ENCODE measurements around the gene ISCA2. TPM values are rescaled to one million over a fixed set of nuclear protein-coding genes. Genes with fewer than 3 reads are reported as not detected.

Gene ISCA2
- total RNA-seq, 1 donor from 2014 or later = 23.9 TPM

GRCh38 chr14:74491956-74492775, 1.4 kb upstream of the ISCA2 start:
- intact Hi-C loops (cut with micrococcal nuclease) = loop anchor here (1.0 kb wide), 1 partner anchor 130 kb away; no protein-coding TSS in a partner anchor
- Mint-ChIP-seq H3K36me3 (ENCODE audit: low read depth) (peaks cover 14% of the 10 kb centered on the region), H3K9me3 (no peaks in the 10 kb centered on the region), H3K27me3 (ENCODE audit: low read depth) (no peaks in the 10 kb centered on the region), H3K27ac (no peak overlapping the region), H3K4me1 (ENCODE audit: low read depth) (peaks cover 21% of the 10 kb centered on the region), H3K4me3 (ENCODE audit: low read depth) (no peak overlapping the region)
- DNase-seq (ENCODE audit: low spot score) = no peak

- H3K27me3 Mint-ChIP-seq (ENCODE audit: low read depth) = no peaks in the 10 kb centered on the region
- H3K36me3 Mint-ChIP-seq (ENCODE audit: low read depth) = peaks cover 14% of the 10 kb centered on the region
- intact Hi-C loops (cut with micrococcal nuclease) = loop anchor here (1.0 kb wide), 2 partner anchors 131 to 409 kb away; partner anchors contain the start of genes ALDH6A1 and LIN52
- peaks cover 21% of the 10 kb centered on the region for H3K4me1 Mint-ChIP-seq (ENCODE audit: low read depth)
- no peak for DNase-seq (ENCODE audit: low spot score)
- peak within 1 kb of the TSS; percentile 89 for H3K27ac Mint-ChIP-seq
- peak within 1 kb of the TSS; percentile 93 for H3K4me3 Mint-ChIP-seq (ENCODE audit: low read depth)
- H3K9me3 Mint-ChIP-seq = no peaks in the 10 kb centered on the region
These were observed 706 bp upstream of the ISCA2 start, which contains the start of gene NPC2 for GRCh38 chr14:74492776-74493342. Gene NPC2, minus strand, starts transcription at chr14:74493305. Its CDS starts 31 bp downstream, at chr14:74493274.

GRCh38 chr14:74495356-74495755, 1.8 kb downstream of the ISCA2 start:
- Mint-ChIP-seq H3K4me3 (ENCODE audit: low read depth) (peak overlapping the region; percentile 46), H3K27ac (no peak overlapping the region), H3K27me3 (ENCODE audit: low read depth) (no peaks in the 10 kb centered on the region), H3K9me3 (no peaks in the 10 kb centered on the region), H3K4me1 (ENCODE audit: low read depth) (peaks cover 17% of the 10 kb centered on the region), H3K36me3 (ENCODE audit: low read depth) (peaks cover 14% of the 10 kb centered on the region)
- DNase-seq (ENCODE audit: low spot score) = no peak
- intact Hi-C loops (cut with micrococcal nuclease) = no loop called here

GRCh38 chr14:74500417-74501134, 7.0 kb downstream of the ISCA2 start:
- intact Hi-C loops (cut with micrococcal nuclease) = no loop called here
- DNase-seq (ENCODE audit: low spot score) = no peak
- Mint-ChIP-seq H3K4me3 (ENCODE audit: low read depth) (no peak overlapping the region), H3K9me3 (no peaks in the 10 kb centered on the region), H3K36me3 (ENCODE audit: low read depth) (peaks cover 5% of the 10 kb centered on the region), H3K4me1 (ENCODE audit: low read depth) (peaks cover under 1% of the 10 kb centered on the region), H3K27me3 (ENCODE audit: low read depth) (no peaks in the 10 kb centered on the region), H3K27ac (no peak overlapping the region)

GRCh38 chr14:74501135-74501614, 7.6 kb downstream of the ISCA2 start:
- H3K27me3 Mint-ChIP-seq (ENCODE audit: low read depth) = no peaks in the 10 kb centered on the region
- H3K9me3 Mint-ChIP-seq = no peaks in the 10 kb centered on the region
- H3K27ac Mint-ChIP-seq = no peak overlapping the region
- no peaks in the 10 kb centered on the region for H3K4me1 Mint-ChIP-seq (ENCODE audit: low read depth)
- DNase-seq (ENCODE audit: low spot score) = no peak
- peaks cover under 1% of the 10 kb centered on the region for H3K36me3 Mint-ChIP-seq (ENCODE audit: low read depth)
- intact Hi-C loops (cut with micrococcal nuclease) = no loop called here
- H3K4me3 Mint-ChIP-seq (ENCODE audit: low read depth) = no peak overlapping the region

- no peaks in the 10 kb centered on the region for H3K4me1 Mint-ChIP-seq (ENCODE audit: low read depth)
- no peaks in the 10 kb centered on the region for H3K27me3 Mint-ChIP-seq (ENCODE audit: low read depth)
- H3K27ac Mint-ChIP-seq = no peak overlapping the region
- no peaks in the 10 kb centered on the region for H3K36me3 Mint-ChIP-seq (ENCODE audit: low read depth)
- DNase-seq (ENCODE audit: low spot score) = no peak
- no peaks in the 10 kb centered on the region for H3K9me3 Mint-ChIP-seq
- H3K4me3 Mint-ChIP-seq (ENCODE audit: low read depth) = no peak overlapping the region
- intact Hi-C loops (cut with micrococcal nuclease) = no loop called here
These were observed 8.1 kb downstream of the ISCA2 start for GRCh38 chr14:74501691-74502090.

- Mint-ChIP-seq H3K9me3 (no peaks in the 10 kb centered on the region), H3K27ac (no peak overlapping the region), H3K36me3 (ENCODE audit: low read depth) (no peaks in the 10 kb centered on the region), H3K4me1 (ENCODE audit: low read depth) (no peaks in the 10 kb centered on the region), H3K27me3 (ENCODE audit: low read depth) (no peaks in the 10 kb centered on the region), H3K4me3 (ENCODE audit: low read depth) (no peak overlapping the region)
- no peak for DNase-seq (ENCODE audit: low spot score)
- intact Hi-C loops (cut with micrococcal nuclease) = no loop called here
These were observed 8.9 kb downstream of the ISCA2 start for GRCh38 chr14:74502236-74503019.

GRCh38 chr14:74503291-74503937, 9.8 kb downstream of the ISCA2 start:
- no peak for DNase-seq (ENCODE audit: low spot score)
- H3K4me3 Mint-ChIP-seq (ENCODE audit: low read depth) = no peak overlapping the region
- intact Hi-C loops (cut with micrococcal nuclease) = no loop called here
- no peaks in the 10 kb centered on the region for H3K27me3 Mint-ChIP-seq (ENCODE audit: low read depth)
- H3K9me3 Mint-ChIP-seq = no peaks in the 10 kb centered on the region
- H3K36me3 Mint-ChIP-seq (ENCODE audit: low read depth) = no peaks in the 10 kb centered on the region
- no peaks in the 10 kb centered on the region for H3K4me1 Mint-ChIP-seq (ENCODE audit: low read depth)
- H3K27ac Mint-ChIP-seq = no peak overlapping the region

- Mint-ChIP-seq H3K4me1 (ENCODE audit: low read depth) (no peaks in the 10 kb centered on the region), H3K4me3 (ENCODE audit: low read depth) (no peak overlapping the region), H3K27ac (no peak overlapping the region), H3K27me3 (ENCODE audit: low read depth) (no peaks in the 10 kb centered on the region), H3K36me3 (ENCODE audit: low read depth) (no peaks in the 10 kb centered on the region), H3K9me3 (no peaks in the 10 kb centered on the region)
- intact Hi-C loops (cut with micrococcal nuclease) = no loop called here
- no peak for DNase-seq (ENCODE audit: low spot score)
These were observed 10.4 kb downstream of the ISCA2 start for GRCh38 chr14:74503938-74504335.

- Mint-ChIP-seq H3K36me3 (ENCODE audit: low read depth) (no peaks in the 10 kb centered on the region), H3K4me1 (ENCODE audit: low read depth) (no peaks in the 10 kb centered on the region), H3K27me3 (ENCODE audit: low read depth) (no peaks in the 10 kb centered on the region), H3K4me3 (ENCODE audit: low read depth) (no peak overlapping the region), H3K9me3 (no peaks in the 10 kb centered on the region), H3K27ac (no peak overlapping the region)
- no peak for DNase-seq (ENCODE audit: low spot score)
- intact Hi-C loops (cut with micrococcal nuclease) = no loop called here
These were observed 10.8 kb downstream of the ISCA2 start for GRCh38 chr14:74504412-74504811.

- intact Hi-C loops (cut with micrococcal nuclease) = no loop called here
- H3K4me3 Mint-ChIP-seq (ENCODE audit: low read depth) = no peak overlapping the region
- no peaks in the 10 kb centered on the region for H3K36me3 Mint-ChIP-seq (ENCODE audit: low read depth)
- H3K4me1 Mint-ChIP-seq (ENCODE audit: low read depth) = no peaks in the 10 kb centered on the region
- no peaks in the 10 kb centered on the region for H3K9me3 Mint-ChIP-seq
- H3K27me3 Mint-ChIP-seq (ENCODE audit: low read depth) = no peaks in the 10 kb centered on the region
- DNase-seq (ENCODE audit: low spot score) = no peak
- no peak overlapping the region for H3K27ac Mint-ChIP-seq
These were observed 11.5 kb downstream of the ISCA2 start for GRCh38 chr14:74504874-74505720.
